DMS53 treated with DMSO at 0.1 percent for 48 hours (cell line): ENCODE measurements around the gene NDRG2.

ENCODE experiments used
- DNase-seq: peaks from one replicate; lab custom pipeline; 2025; ENCODE audit not compliant: unreplicated experiment; lab: John Stamatoyannopoulos, UW

The NDRG2 gene

GRCh38 chr14:21037156-21037555, 12.3 kb upstream of the NDRG2 start:
- no peak for DNase-seq

DNA sequence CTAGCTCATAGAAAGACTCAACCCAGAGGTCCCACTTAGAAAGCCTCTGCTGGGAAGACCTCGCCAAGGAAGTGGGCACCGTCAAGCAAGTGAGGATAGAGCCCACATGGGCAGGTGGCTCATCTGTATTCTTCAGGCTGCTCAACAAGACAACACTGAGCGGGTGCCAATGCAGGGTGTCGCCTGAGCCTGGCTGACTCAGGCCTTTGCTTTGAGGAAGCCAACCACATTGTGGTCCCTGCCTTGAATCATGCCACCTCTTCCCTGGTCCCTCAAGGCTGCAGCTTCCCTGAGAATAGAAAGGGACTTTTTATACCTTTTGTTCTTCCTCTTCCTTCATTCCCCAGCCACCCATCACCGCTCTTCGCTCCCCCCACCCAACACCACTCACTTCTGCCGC, 11.9 kb upstream of the NDRG2 start:
- no peak for DNase-seq

GRCh38 chr14:21034707-21035106, 9.8 kb upstream of the NDRG2 start, which contains the start of gene RNASE13:
Gene RNASE13, minus strand, starts transcription at chr14:21034807. Its CDS starts 519 bp downstream, at chr14:21034288.
- no peak for DNase-seq

DNA sequence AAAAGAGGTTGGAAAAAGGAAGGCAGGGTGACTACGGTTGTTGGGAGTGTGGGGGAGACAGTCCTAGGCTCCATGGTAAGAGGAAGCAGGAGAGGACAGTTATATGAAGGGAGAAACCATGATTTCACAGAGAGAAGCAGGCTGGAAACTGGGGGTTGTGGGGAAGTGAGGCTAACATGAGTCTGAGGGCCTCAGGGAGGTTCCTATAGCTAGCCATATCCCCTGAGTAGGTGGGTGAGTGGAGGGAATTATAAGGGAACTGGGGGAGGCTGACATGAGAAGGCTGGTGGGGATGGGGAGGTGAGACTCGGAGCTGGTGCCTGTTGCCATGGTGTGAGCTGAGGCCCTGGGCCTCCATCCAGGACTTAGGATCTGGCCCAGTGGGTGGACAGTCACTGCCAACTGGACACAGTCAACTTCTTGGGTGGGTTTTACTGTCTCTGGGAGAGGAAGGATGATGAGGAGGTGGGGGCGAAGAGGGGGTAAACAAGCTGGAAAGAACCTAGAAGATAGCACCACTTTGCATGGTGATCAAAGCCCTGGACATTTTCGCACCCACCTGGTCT, 8.4 kb upstream of the NDRG2 start:
- no peak for DNase-seq

DNA sequence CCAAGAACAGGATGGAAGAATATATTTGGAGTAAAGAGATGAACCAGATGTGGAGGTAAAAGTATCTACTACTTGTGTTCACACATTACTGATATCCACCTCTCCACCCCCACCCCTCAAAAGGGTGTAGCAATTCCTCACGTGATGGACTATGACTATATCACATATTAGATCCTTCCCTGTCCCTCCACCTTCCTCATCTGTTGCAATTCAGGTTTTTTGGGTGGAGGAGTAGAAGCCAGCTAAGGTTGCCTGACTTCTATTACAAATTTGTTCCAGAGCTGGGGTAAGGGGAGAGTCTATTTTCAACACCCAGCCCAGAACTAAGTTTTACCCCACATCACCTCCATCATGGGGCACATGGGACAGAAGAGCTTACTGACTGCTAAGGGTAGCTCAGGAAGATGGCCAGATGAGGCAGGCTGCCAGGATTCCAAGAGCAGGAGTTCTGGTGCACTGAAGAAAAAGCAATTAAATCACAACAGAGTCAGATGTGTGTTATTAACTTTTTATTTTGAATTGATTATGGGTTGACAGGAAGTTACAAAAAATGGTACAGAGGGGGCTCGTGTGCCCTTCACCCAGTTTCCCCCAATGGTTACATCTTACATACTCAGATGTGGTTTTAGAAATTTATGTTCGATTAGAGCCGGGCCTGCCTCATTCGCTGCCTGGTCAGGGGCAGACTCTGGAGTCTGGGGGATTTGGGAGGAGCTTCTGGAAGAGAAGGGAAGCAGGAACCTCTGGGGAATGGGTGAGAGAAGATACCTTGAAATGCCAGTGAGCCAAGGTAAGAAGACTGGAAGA, 7.7 kb upstream of the NDRG2 start:
- no peak for DNase-seq

DNA sequence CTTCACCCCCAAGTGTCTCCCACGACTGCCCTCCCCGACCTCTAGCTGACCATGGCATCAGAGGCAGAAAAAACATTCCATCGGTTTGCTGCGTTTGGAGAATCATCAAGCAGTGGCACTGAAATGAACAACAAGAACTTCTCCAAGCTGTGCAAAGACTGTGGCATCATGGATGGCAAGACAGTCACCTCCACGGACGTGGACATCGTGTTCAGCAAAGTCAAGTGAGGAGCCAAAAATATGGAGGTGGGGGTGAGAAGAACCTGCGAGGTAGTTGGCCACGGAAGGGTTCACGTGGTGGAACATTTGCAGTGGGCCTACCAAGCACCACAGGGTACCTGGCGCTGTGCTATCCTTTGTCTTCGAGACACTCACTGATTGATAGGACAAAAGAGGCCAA, 5.7 kb upstream of the NDRG2 start:
- no peak for DNase-seq

DNA sequence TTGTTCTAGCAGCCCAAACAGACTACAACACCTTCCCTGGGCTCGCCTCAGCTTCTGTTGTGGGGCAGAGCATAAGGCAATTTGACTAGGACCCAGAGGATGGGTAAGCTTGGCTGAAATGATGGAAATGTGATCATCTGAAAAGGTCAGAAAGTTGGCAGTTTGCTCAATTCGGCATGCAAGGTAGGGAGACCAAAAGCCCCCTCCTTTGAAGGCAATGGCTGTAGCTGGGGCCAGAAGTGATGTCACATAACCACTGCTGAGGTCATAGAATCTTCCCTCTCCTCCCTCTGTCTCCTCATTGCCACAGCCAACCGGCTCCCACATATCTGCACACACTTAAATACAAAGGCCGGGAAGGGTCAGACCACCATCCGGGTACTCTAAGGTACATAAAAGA, 5.1 kb upstream of the NDRG2 start, which contains the start of gene TPPP2:
TPPP2 (plus strand) TSS at position 301 of the 400 bp plus-strand sequence. CDS start 365 bp downstream, outside the sequence.
- DNase-seq, result no peak

DNA sequence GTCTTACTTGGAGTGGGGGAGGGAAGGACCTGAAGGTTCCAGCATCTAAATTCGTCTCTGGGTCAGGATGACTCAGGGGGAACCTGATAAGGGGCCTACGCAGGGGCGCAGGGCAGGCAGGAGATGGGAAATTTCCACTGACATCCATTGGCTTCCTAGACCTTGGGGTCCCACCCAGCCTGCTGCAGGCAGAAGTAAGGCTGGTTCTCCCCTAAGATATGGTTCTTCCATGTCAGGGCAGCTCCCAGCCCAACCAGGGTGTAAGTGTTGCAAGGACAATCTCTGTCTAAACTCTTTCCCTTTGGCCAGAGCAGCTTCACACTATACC, 2.1 kb upstream of the NDRG2 start:
- no peak for DNase-seq

- DNase-seq, result no peak
Observed at GRCh38 chr14:21026274-21026987, 1.6 kb upstream of the NDRG2 start.

- DNase-seq, result no peak
Observed at GRCh38 chr14:21025371-21026273, 761 bp upstream of the NDRG2 start.

DNA sequence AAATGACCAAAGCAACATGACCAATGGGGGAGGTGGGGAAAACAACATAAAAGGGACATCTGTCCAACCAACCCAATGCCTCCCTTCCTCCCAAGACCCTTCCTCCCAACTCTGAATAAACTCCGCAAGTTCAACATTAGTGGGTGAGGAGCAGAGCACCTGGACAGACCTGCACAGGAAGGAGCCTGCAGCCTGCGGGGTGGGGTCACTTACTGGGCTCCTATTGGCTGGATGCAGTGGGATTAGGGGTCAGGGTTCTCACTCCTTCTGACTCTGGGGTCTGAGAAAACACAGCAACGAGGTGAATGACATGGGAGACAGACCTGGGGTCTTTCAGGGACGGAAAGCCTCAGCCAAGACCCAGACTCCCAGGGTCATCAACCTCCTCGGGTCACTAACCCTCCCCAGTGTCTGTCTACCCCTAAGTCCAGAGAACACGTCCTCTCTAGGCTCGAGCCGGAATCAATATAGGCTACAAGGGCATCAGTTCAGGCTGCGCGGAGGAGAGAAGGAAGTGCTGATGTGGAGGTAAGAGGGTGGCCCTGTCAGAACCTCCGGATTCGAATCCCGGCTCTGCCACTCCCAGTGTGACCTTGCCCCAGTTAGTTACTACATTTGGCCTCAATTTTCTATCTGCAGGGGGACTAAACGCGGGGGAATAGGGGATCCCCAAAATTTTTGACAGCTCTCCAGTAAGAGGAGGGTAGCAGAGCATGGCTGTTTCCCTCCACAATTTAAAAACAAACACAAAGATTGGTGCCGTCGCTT, 860 bp downstream of the NDRG2 start:
- no peak for DNase-seq

- DNase-seq, result no peak
Observed at GRCh38 chr14:21023174-21023573, 1.7 kb downstream of the NDRG2 start.

DNA sequence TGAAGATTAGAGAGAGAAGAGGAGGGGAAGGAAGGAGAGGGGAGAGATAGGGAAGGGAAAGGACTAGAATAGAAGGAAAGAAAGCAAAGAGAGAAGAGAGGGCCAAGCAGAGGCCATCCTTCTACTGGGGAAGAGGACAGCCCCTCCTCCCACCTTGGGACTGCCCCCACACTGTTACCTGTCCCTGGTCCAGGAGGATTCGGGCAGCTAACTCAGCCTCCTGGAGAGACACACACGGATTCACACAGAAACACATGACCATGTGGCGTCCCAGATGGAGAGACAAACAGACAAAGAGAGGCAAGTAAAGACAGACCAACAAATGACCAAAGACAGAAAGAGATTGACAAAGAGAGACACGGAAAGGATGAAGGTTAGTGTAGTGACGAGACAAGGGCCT, 2.2 kb downstream of the NDRG2 start:
- DNase-seq, result no peak

GRCh38 chr14:21020977-21021545, 3.8 kb downstream of the NDRG2 start:
- DNase-seq, result no peak

GRCh38 chr14:21019366-21019765, 5.5 kb downstream of the NDRG2 start:
- DNase-seq, result no peak

DNA sequence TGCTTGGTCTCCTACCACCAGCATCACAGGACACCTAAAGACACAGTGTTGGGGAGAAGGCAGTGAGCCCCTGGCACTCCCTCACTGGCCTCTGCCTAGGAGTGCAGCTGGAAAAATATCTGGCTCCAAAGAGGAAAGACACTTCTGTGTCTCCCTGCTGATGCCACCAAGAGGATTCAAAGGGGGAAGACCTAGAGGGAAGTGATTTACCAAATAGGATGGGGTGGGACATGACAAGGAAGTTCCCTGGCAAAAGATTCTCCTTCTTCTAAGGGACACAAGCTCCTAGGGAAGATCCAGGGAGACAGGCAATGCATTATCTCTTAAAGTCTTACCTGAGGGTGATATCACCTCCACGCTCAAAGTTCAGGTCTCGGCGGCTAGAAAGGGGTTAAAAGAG, 6.1 kb downstream of the NDRG2 start:
- DNase-seq, result no peak

DNA sequence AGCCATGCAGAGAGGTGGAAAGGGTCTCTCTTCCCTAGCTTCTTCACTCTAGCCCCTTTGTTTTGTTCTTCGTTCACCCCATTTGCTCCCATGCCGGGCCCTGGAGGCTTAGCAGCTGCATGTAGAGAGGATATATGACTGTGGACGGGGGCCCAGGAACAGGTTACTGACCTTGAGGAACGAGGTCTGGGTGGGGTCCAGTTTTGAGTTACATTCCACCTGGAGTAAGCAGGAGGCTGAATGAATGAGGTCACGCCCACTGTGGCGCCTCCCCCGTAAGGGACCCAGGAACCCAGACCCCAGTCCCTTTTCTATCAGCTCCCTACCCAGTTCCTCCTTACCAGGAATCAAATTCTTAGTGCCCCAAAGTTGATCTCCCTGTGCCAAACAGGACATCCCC, 6.6 kb downstream of the NDRG2 start:
- DNase-seq, result no peak

DNA sequence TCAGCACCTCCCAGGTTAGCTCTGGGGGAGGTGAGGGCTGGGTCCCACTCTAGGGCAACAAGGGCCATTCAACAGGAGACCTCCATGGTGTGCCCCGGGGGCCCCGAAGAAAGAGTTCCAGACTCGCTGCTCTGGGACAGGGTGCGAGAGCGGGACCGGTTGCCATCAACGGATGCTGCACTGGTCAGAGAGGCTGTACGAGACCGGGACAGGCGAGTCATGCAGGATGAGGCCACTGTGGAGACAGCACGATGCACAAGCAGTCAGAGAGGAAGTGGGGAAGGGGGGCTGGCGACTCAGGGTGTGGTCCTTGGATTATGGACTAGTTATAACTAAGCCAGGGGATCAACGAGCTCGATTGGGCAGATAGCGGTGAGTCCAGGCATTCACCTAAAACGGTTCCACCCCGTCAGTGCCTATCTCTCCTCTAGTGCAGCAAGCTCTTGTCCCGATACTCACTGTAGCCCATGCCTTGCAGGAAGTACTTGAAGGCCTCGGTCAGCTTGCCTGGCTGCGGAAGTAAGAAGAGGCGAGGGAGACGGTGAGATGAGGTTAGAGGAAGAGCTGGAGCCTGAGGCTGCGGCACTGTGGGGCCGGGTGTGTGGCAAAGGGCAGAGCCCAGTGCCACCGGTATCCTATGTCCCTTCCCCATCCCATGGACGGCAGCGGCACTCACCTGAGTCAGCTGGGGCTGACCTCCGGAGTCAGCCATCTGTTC, 7.2 kb downstream of the NDRG2 start:
- DNase-seq, result no peak

- DNase-seq, result no peak
Observed at GRCh38 chr14:21016413-21017190, 8.3 kb downstream of the NDRG2 start.
